D721Med (cell line): Measurements from ENCODE around the gene SYT13.

Experiments
- DNase-seq: peaks from one replicate; pipeline ENCODE4 v3.0.0; 2011; ENCODE audit warnings: low spot score; ENCODE audit not compliant: insufficient read length
- FAIRE-seq: peaks from 2 replicates; lab custom pipeline; 2011; peaks lifted over from hg19 to GRCh38; lab: Jason Lieb, UNC
- CTCF ChIP-seq: IDR thresholded peaks from 2 replicates; pipeline ENCODE4 v1.5.1; 2012; ENCODE audit warnings: mild to moderate bottlenecking, control low read depth; ENCODE audit not compliant: insufficient read depth; ENCODE audit errors: missing control alignments

Gene SYT13

DNA sequence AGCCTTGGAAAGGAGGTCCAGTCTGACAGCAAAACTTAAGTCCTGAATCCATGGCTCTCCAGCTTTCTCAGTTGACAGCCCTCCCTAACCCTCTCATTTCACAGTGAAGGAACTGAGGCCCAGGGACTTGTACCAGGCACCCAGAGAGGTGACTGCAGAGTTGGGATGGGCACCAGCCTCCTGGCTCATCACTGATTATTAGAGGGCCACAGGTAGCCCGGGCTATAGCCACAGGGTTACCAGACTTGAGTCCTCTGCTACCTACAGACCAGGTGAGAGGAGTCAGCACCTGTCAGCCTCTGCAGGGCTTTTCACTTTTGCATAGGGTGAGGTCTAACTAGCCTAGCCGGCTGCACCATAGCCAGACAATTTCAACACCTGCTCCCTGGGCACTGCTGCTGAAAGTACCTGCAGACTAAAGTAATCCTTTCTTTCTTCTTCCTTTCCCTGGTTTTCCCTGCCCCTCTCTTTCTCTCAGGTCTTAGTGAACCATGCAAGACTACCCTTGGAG is 37.6 kb downstream of the SYT13 start:
- DNase-seq: no peak
- FAIRE-seq: no peak
- no peak for TF ChIP-seq CTCF

DNA sequence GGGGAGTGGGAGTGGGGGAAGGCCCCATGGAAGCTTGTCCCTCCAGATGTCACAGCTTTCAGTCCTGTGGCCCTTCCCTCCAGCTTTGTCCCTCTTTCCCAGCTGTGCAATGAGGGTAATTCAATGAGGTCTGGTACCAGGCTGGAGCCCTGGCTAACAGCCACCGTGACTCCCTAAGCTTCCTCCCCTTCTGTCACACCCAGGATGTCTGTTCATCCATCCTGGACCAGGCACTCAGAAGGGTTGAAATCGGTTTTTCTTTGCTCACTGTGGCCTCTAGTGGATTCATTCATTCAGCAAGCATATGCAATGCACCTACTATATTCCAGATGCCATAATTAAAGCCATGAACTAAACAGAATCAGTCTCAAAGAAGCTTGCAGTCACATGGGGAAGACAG is 38.7 kb downstream of the SYT13 start:
- TF ChIP-seq CTCF: no peak
- FAIRE-seq: no peak

GRCh38 chr11:45246241-45246640 is 39.9 kb downstream of the SYT13 start:
- DNase-seq (no peak), FAIRE-seq (no peak)
- TF ChIP-seq CTCF: no peak

More for the DNA sequence above, 38.7 kb downstream of the SYT13 start:
- DNase-seq: no peak

DNA sequence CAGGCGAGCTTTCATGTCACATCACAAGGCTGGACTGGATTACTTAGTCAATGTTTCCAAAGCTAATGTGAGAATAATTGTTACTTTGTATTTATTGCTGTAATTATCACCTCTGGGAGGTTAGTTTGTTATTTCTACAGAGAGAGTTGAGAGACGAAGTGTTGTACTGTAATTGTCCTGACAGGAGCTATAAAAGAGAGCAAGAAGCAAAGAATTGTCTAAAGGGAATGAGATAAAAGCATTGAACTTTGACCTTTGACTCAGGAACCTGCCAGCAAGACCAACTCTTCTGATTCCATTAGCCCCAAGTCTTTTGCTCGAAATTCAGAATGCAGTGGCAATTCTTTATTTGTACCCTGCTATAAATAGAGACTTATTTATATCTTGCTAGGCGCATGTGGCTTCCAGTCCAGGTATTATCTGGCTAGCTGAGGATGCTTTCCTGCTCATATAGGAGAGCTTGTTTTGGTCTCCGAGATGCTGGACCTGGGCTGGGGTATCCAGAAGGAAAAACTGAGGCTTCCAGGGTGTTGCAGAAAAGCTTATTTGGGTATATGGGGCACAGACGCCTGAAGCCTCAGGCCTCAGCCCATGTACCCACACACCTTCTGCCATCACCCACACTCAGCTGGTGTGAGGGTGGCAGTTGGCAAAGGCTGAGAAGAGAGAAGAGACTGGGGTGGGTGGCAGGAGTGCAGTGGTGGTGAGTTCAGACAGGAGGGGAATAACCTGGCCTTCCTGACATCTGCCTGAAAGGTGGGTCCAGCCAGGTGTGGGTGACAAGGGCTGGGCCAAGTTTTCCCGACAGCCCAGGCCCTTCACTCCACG is 40.7 kb downstream of the SYT13 start:
- FAIRE-seq: no peak
- TF ChIP-seq CTCF: no peak

DNA sequence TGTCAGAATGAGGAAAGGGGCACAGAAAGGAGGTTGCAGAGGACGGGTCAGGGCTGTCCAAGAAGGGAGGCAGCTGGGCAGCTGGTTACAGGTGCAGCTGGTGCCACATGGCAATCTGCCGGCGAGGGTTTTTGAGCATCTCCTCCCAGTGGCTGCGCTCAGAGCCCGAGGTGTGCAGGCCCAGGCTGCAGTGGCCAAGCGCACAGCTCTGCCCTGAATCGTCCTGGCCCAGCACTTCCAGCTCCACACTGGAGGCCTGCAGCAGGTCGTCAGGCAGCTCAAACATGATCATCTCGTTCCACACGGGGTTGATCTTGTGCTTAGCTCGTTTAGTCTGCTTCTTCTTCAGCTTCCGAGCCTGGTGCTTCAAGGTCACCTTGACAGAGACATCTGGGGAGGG is 42.2 kb downstream of the SYT13 start:
- no peak for DNase-seq
- no peak for TF ChIP-seq CTCF
- FAIRE-seq: no peak

More for the DNA sequence above, 40.7 kb downstream of the SYT13 start:
- no peak for DNase-seq

GRCh38 chr11:45239733-45240132 is 46.4 kb downstream of the SYT13 start:
- no peak for FAIRE-seq
- DNase-seq: no peak
- no peak for TF ChIP-seq CTCF

- no peak for TF ChIP-seq CTCF
- no peak for DNase-seq
- FAIRE-seq: no peak
These were observed 47.4 kb downstream of the SYT13 start for GRCh38 chr11:45238724-45239123.
